ENCODE measurements around the gene CHMP6.

Gene CHMP6

GRCh38 chr17:80992077-80992947 lies 671 bp downstream of the CHMP6 start:
- Histone ChIP-seq H3K4me1 (ENCODE audit: control insufficient read depth, low read depth, low read length) (no peaks in the 10 kb centered on the region), H3K27ac (ENCODE audit: low read length) (no peak overlapping the region)

GRCh38 chr17:80992948-80993624 lies 1.4 kb downstream of the CHMP6 start:
- Histone ChIP-seq H3K9ac (ENCODE audit: low read length) (peak overlapping the region; percentile 27), H3K4me3 (ENCODE audit: low read length) (peak overlapping the region; percentile 58), H3K9me3 (ENCODE audit: control insufficient read depth, low read depth, low read length) (no peaks in the 10 kb centered on the region), H3K27ac (ENCODE audit: low read length) (no peak overlapping the region), H3K4me1 (ENCODE audit: control insufficient read depth, low read depth, low read length) (no peaks in the 10 kb centered on the region), H3K36me3 (ENCODE audit: control insufficient read depth, low read depth, low read length) (peaks cover 12% of the 10 kb centered on the region), H3K27me3 (ENCODE audit: control insufficient read depth, insufficient read depth, low read length) (peaks cover 30% of the 10 kb centered on the region)

More at GRCh38 chr17:80992077-80992947, 671 bp downstream of the CHMP6 start:
- peak overlapping the region; percentile 50 for H3K9ac ChIP-seq (ENCODE audit: low read length)
- no peaks in the 10 kb centered on the region for H3K9me3 ChIP-seq (ENCODE audit: control insufficient read depth, low read depth, low read length)
- H3K4me3 ChIP-seq (ENCODE audit: low read length): peak overlapping the region; percentile 58
- H3K36me3 ChIP-seq (ENCODE audit: control insufficient read depth, low read depth, low read length): peaks cover 10% of the 10 kb centered on the region
- peaks cover 30% of the 10 kb centered on the region for H3K27me3 ChIP-seq (ENCODE audit: control insufficient read depth, insufficient read depth, low read length)

GRCh38 chr17:80995131-80995530 lies 3.5 kb downstream of the CHMP6 start:
- H3K27me3 ChIP-seq (ENCODE audit: control insufficient read depth, insufficient read depth, low read length): peaks cover 20% of the 10 kb centered on the region
- no peak overlapping the region for H3K9ac ChIP-seq (ENCODE audit: low read length)
- H3K4me3 ChIP-seq (ENCODE audit: low read length): no peak overlapping the region
- H3K27ac ChIP-seq (ENCODE audit: low read length): no peak overlapping the region
- H3K9me3 ChIP-seq (ENCODE audit: control insufficient read depth, low read depth, low read length): no peaks in the 10 kb centered on the region
- H3K36me3 ChIP-seq (ENCODE audit: control insufficient read depth, low read depth, low read length): peaks cover 15% of the 10 kb centered on the region
- no peaks in the 10 kb centered on the region for H3K4me1 ChIP-seq (ENCODE audit: control insufficient read depth, low read depth, low read length)

- Histone ChIP-seq H3K36me3 (ENCODE audit: control insufficient read depth, low read depth, low read length) (peaks cover 15% of the 10 kb centered on the region), H3K4me1 (ENCODE audit: control insufficient read depth, low read depth, low read length) (no peaks in the 10 kb centered on the region), H3K27me3 (ENCODE audit: control insufficient read depth, insufficient read depth, low read length) (peaks cover 11% of the 10 kb centered on the region), H3K4me3 (ENCODE audit: low read length) (no peak overlapping the region), H3K9ac (ENCODE audit: low read length) (no peak overlapping the region), H3K27ac (ENCODE audit: low read length) (no peak overlapping the region), H3K9me3 (ENCODE audit: control insufficient read depth, low read depth, low read length) (no peaks in the 10 kb centered on the region)
Measured at GRCh38 chr17:80996422-80997305, 5.0 kb downstream of the CHMP6 start.

GRCh38 chr17:80997424-80998117 lies 5.9 kb downstream of the CHMP6 start:
- no peaks in the 10 kb centered on the region for H3K9me3 ChIP-seq (ENCODE audit: control insufficient read depth, low read depth, low read length)
- peaks cover 13% of the 10 kb centered on the region for H3K27me3 ChIP-seq (ENCODE audit: control insufficient read depth, insufficient read depth, low read length)
- no peak overlapping the region for H3K9ac ChIP-seq (ENCODE audit: low read length)
- H3K27ac ChIP-seq (ENCODE audit: low read length): no peak overlapping the region
- H3K4me1 ChIP-seq (ENCODE audit: control insufficient read depth, low read depth, low read length): no peaks in the 10 kb centered on the region
- no peak overlapping the region for H3K4me3 ChIP-seq (ENCODE audit: low read length)
- peaks cover 15% of the 10 kb centered on the region for H3K36me3 ChIP-seq (ENCODE audit: control insufficient read depth, low read depth, low read length)

GRCh38 chr17:80998118-80998747 lies 6.6 kb downstream of the CHMP6 start:
- Histone ChIP-seq H3K4me1 (ENCODE audit: control insufficient read depth, low read depth, low read length) (no peaks in the 10 kb centered on the region), H3K9ac (ENCODE audit: low read length) (no peak overlapping the region), H3K4me3 (ENCODE audit: low read length) (no peak overlapping the region), H3K36me3 (ENCODE audit: control insufficient read depth, low read depth, low read length) (peaks cover 15% of the 10 kb centered on the region), H3K27ac (ENCODE audit: low read length) (no peak overlapping the region), H3K9me3 (ENCODE audit: control insufficient read depth, low read depth, low read length) (no peaks in the 10 kb centered on the region), H3K27me3 (ENCODE audit: control insufficient read depth, insufficient read depth, low read length) (peaks cover 13% of the 10 kb centered on the region)

- Histone ChIP-seq H3K27ac (ENCODE audit: low read length) (no peak overlapping the region), H3K4me1 (ENCODE audit: control insufficient read depth, low read depth, low read length) (no peaks in the 10 kb centered on the region), H3K4me3 (ENCODE audit: low read length) (no peak overlapping the region), H3K36me3 (ENCODE audit: control insufficient read depth, low read depth, low read length) (peaks cover 15% of the 10 kb centered on the region), H3K27me3 (ENCODE audit: control insufficient read depth, insufficient read depth, low read length) (peaks cover 19% of the 10 kb centered on the region), H3K9ac (ENCODE audit: low read length) (no peak overlapping the region), H3K9me3 (ENCODE audit: control insufficient read depth, low read depth, low read length) (no peaks in the 10 kb centered on the region)
Measured at GRCh38 chr17:80998748-80999535, 7.3 kb downstream of the CHMP6 start.

- Histone ChIP-seq H3K4me3 (ENCODE audit: low read length) (no peak overlapping the region), H3K36me3 (ENCODE audit: control insufficient read depth, low read depth, low read length) (peaks cover 15% of the 10 kb centered on the region), H3K27ac (ENCODE audit: low read length) (no peak overlapping the region), H3K4me1 (ENCODE audit: control insufficient read depth, low read depth, low read length) (no peaks in the 10 kb centered on the region), H3K9ac (ENCODE audit: low read length) (no peak overlapping the region), H3K9me3 (ENCODE audit: control insufficient read depth, low read depth, low read length) (no peaks in the 10 kb centered on the region), H3K27me3 (ENCODE audit: control insufficient read depth, insufficient read depth, low read length) (peaks cover 25% of the 10 kb centered on the region)
Measured at GRCh38 chr17:80999536-81000333, 8.1 kb downstream of the CHMP6 start.

- H3K27ac ChIP-seq (ENCODE audit: low read length): no peak overlapping the region
- no peak overlapping the region for H3K9ac ChIP-seq (ENCODE audit: low read length)
- H3K4me1 ChIP-seq (ENCODE audit: control insufficient read depth, low read depth, low read length): no peaks in the 10 kb centered on the region
- H3K9me3 ChIP-seq (ENCODE audit: control insufficient read depth, low read depth, low read length): no peaks in the 10 kb centered on the region
- peaks cover 15% of the 10 kb centered on the region for H3K36me3 ChIP-seq (ENCODE audit: control insufficient read depth, low read depth, low read length)
- H3K4me3 ChIP-seq (ENCODE audit: low read length): no peak overlapping the region
- H3K27me3 ChIP-seq (ENCODE audit: control insufficient read depth, insufficient read depth, low read length): peaks cover 30% of the 10 kb centered on the region
Measured at GRCh38 chr17:81000334-81000630, 8.6 kb downstream of the CHMP6 start.
